ENCODE results near the gene LAMTOR1.

LAMTOR1 gene

GRCh38 chr11:72119198-72119597, 16.1 kb upstream of the LAMTOR1 start:
- no peak for DNase-seq (ENCODE audit: low read depth in 2 of 2)

GRCh38 chr11:72116019-72116755, 13.1 kb upstream of the LAMTOR1 start:
- no peak for DNase-seq (ENCODE audit: low read depth in 2 of 2)

- DNase-seq (ENCODE audit: low read depth in 2 of 2) = no peak
Observed at GRCh38 chr11:72114570-72114969, 11.5 kb upstream of the LAMTOR1 start.

GRCh38 chr11:72112978-72113808, 10.1 kb upstream of the LAMTOR1 start:
- no peak for DNase-seq (ENCODE audit: low read depth in 2 of 2)

- peak; percentile 95 to 98 for DNase-seq (ENCODE audit: low read depth in 2 of 2)
Observed at GRCh38 chr11:72112143-72112977, 9.3 kb upstream of the LAMTOR1 start, which contains the start of gene ANAPC15. TSS of gene ANAPC15 (minus strand) at chr11:72112695. CDS start at chr11:72111276, 1,419 bp downstream.

- no peak for DNase-seq (ENCODE audit: low read depth in 2 of 2)
Observed at GRCh38 chr11:72111300-72112142, 8.4 kb upstream of the LAMTOR1 start.

- no peak for DNase-seq (ENCODE audit: low read depth in 2 of 2)
Observed at GRCh38 chr11:72105888-72106287, 2.8 kb upstream of the LAMTOR1 start, which contains the start of gene TOMT. TSS of gene TOMT (plus strand) at chr11:72105924. CDS start at chr11:72105952, 28 bp downstream.

- DNase-seq (ENCODE audit: low read depth in 2 of 2) = no peak
Observed at GRCh38 chr11:72103754-72104167, 664 bp upstream of the LAMTOR1 start.

GRCh38 chr11:72102631-72102945, 509 bp downstream of the LAMTOR1 start:
- no peak for DNase-seq (ENCODE audit: low read depth in 2 of 2)

- no peak for DNase-seq (ENCODE audit: low read depth in 2 of 2)
Observed at GRCh38 chr11:72102162-72102561, 935 bp downstream of the LAMTOR1 start.

GRCh38 chr11:72100462-72100861, 2.6 kb downstream of the LAMTOR1 start:
- DNase-seq (ENCODE audit: low read depth in 2 of 2) = no peak

- DNase-seq (ENCODE audit: low read depth in 2 of 2) = no peak
Observed at GRCh38 chr11:72100009-72100408, 3.1 kb downstream of the LAMTOR1 start.

GRCh38 chr11:72098741-72099140, 4.4 kb downstream of the LAMTOR1 start:
- DNase-seq (ENCODE audit: low read depth in 2 of 2) = no peak

- peak in 1 of 2 donors; percentile 44 for DNase-seq (ENCODE audit: low read depth in 2 of 2)
Observed at GRCh38 chr11:72091292-72091691, 11.8 kb downstream of the LAMTOR1 start.

- no peak for DNase-seq (ENCODE audit: low read depth in 2 of 2)
Observed at GRCh38 chr11:72088076-72088808, 14.9 kb downstream of the LAMTOR1 start.

- DNase-seq (ENCODE audit: low read depth in 2 of 2) = no peak
Observed at GRCh38 chr11:72085621-72086351, 17.3 kb downstream of the LAMTOR1 start.

- no peak for DNase-seq (ENCODE audit: low read depth in 2 of 2)
Observed at GRCh38 chr11:72084965-72085364, 18.1 kb downstream of the LAMTOR1 start.

- no peak for DNase-seq (ENCODE audit: low read depth in 2 of 2)
Observed at GRCh38 chr11:72084076-72084475, 19.0 kb downstream of the LAMTOR1 start.

- no peak for DNase-seq (ENCODE audit: low read depth in 2 of 2)
Observed at GRCh38 chr11:72083414-72083813, 19.7 kb downstream of the LAMTOR1 start.
